ENCODE measurements around the gene XPA. TPM values are rescaled to one million over a fixed set of nuclear protein-coding genes. Genes with fewer than 3 reads are reported as not detected.

The XPA gene
- total and polyA plus RNA-seq, 2 of the 8 experiments (the other 6 are each of a cell fraction or from before 2014, with no cell fraction given): 0.24 to 2.6 TPM

GRCh38 chr9:97647996-97648395, 49.1 kb downstream of the XPA start:
- no peak for FAIRE-seq
- Histone ChIP-seq H3K36me3 (ENCODE audit: control insufficient read depth in 2 of 4, insufficient read depth in 4 of 4, low read length in 3 of 4) (peaks cover 7 to 75% (median 38%) of the 10 kb centered on the region in 4 experiments), H3K18ac (ENCODE audit: extremely low read depth, low read length) (no peak overlapping the region), H3K9ac (replicated peaks in 1 of 4; ENCODE audit: extremely low read depth in 1 of 4, low read depth in 3 of 4, low read length in 3 of 4) (no peak overlapping the region), H3K23ac (ENCODE audit: insufficient read length) (no peak overlapping the region), H3K9me3 (ENCODE audit: insufficient read depth in 2 of 2, low read depth in 1 of 2, low read length in 1 of 2) (no peaks in the 10 kb centered on the region), H3K23me2 (ENCODE audit: low read depth, low read length) (no peaks in the 10 kb centered on the region), H2BK120ac (replicated peaks; ENCODE audit: low read depth, low read length) (no peak overlapping the region), H2AFZ (ENCODE audit: low read length) (no peak overlapping the region), H2BK15ac (ENCODE audit: low read length) (no peak overlapping the region), H4K5ac (ENCODE audit: insufficient read length, low read depth, low read length) (no peak overlapping the region), H2BK12ac (ENCODE audit: low read depth, low read length) (no peak overlapping the region), H4K8ac (ENCODE audit: extremely low read depth, insufficient read depth, low read length) (no peak overlapping the region), H4K20me1 (replicated peaks in 1 of 2; ENCODE audit: control insufficient read depth in 1 of 2, insufficient read depth in 2 of 2, low read length in 2 of 2) (peaks cover 0 to 4% of the 10 kb centered on the region in 2 experiments), H2BK5ac (ENCODE audit: low read depth, low read length) (no peak overlapping the region), H3K4me2 (ENCODE audit: insufficient read depth in 1 of 2, low read depth in 2 of 2, low read length in 2 of 2) (no peak overlapping the region), H3K79me2 (ENCODE audit: control insufficient read depth in 1 of 2, insufficient read depth in 2 of 2, low read length in 2 of 2) (no peaks in the 10 kb centered on the region), H3K14ac (ENCODE audit: insufficient read length) (no peak overlapping the region), H3K56ac (replicated peaks; ENCODE audit: insufficient read length, low read depth, low read length) (no peak overlapping the region), H2BK20ac (ENCODE audit: low read length) (no peak overlapping the region), H3K4ac (replicated peaks; ENCODE audit: insufficient read length, low read depth, low read length) (no peak overlapping the region), H3K27ac (ENCODE audit: low read depth, low read length) (no peak overlapping the region), H3K27me3 (replicated peaks in 1 of 4; ENCODE audit: control insufficient read depth in 3 of 4, extremely low read depth in 1 of 4, insufficient read depth in 3 of 4, low read length in 3 of 4) (no peaks in the 10 kb centered on the region), H4K91ac (replicated peaks; ENCODE audit: insufficient read length, low read length) (no peak overlapping the region), H2AK5ac (ENCODE audit: low read depth, low read length) (no peak overlapping the region), H3K4me3 (ENCODE audit: extremely low read depth in 1 of 4, insufficient read depth in 2 of 4, low read depth in 3 of 4, low read length in 4 of 4) (no peak overlapping the region), H3K79me1 (ENCODE audit: low read depth, low read length) (no peaks in the 10 kb centered on the region), H3K4me1 (replicated peaks in 1 of 4; ENCODE audit: control insufficient read depth in 3 of 4, insufficient read depth in 4 of 4, low read length in 3 of 4) (no peaks in the 10 kb centered on the region)
- CTCF ChIA-PET (ENCODE audit: partially characterized antibody): interaction anchor here (0.9 to 2.2 kb wide), 3 partner anchors 9 kb away, joined by 4 to 10 read pairs (median 4); no protein-coding TSS in a partner anchor
- WGBS, 2 experiments (ENCODE audit: extremely low coverage in 1 of 2, insufficient coverage in 1 of 2, insufficient read length in 1 of 2, insufficient replicate concordance in 2 of 2, low coverage in 1 of 2, low lambda C conversion rate in 2 of 2, missing lambda C conversion rate in 1 of 2): 87% methylated on average over 5 of the region's 5 CpGs; no CpG with 5 or more reads in 1 of the 2 experiments
- POLR2A ChIA-PET (ENCODE audit: partially characterized antibody): interaction anchor here (1.7 kb wide), 1 partner anchor 9 kb away, joined by 4 read pairs; no protein-coding TSS in a partner anchor
- no peak for DNase-seq (ENCODE audit: low read depth in 1 of 2, low spot score in 2 of 2)
- no peak for TF ChIP-seq POLR2AphosphoS5 (IDR thresholded peaks at IDR 0.05; ENCODE audit: low read depth, low read length)
- no peak for TF ChIP-seq CTBP2 (IDR thresholded peaks at IDR 0.05; ENCODE audit: borderline replicate concordance, insufficient read depth, insufficient read length, low read length)
- TF ChIP-seq HDAC6 (IDR thresholded peaks at IDR 0.05; ENCODE audit: low read depth, low read length): no peak
- no peak for TF ChIP-seq CTCF (IDR thresholded peaks at IDR 0.05; ENCODE audit: control extremely low read depth in 1 of 3, insufficient read depth in 1 of 3, low read depth in 1 of 3, low read length in 3 of 3)
- TF ChIP-seq RAD21 (IDR thresholded peaks at IDR 0.05 in 1 of 2, conservative IDR thresholded peaks at IDR 0.05 in 1 of 2; ENCODE audit: low read depth in 2 of 2, low read length in 2 of 2): no peak
- TF ChIP-seq CHD1 (IDR thresholded peaks at IDR 0.05; ENCODE audit: low read depth, low read length): no peak
- no peak for TF ChIP-seq ASH2L (IDR thresholded peaks at IDR 0.05; ENCODE audit: low read length)
- TF ChIP-seq EGR1 (IDR thresholded peaks at IDR 0.05; ENCODE audit: borderline replicate concordance, low read depth, low read length): no peak
- TF ChIP-seq CEBPB (IDR thresholded peaks at IDR 0.05; ENCODE audit: low read depth, low read length): no peak
- TF ChIP-seq SRF (IDR thresholded peaks at IDR 0.05; ENCODE audit: low read depth, low read length): no peak
- no peak for TF ChIP-seq ZNF274 (IDR thresholded peaks at IDR 0.05; ENCODE audit: borderline replicate concordance, extremely low read depth, low read length)
